ENCODE results near the gene CUX1.

The CUX1 gene

DNA sequence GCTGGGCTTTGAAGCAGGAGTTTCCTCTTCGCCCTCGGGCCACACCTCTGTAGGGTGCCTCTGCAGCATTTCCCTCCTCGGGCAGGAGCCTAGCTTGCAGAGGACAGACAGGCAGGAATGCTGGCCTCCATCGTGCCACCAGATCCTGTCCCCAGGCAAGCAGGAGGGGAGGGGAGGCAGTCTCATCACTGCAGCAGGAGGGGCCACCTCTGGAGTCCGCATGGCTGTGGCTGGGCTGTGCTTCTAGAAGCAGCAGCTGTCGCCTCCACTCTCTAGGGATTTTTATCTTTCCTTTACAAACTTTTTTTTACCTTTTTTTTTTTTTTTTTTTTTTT is 181.4 kb downstream of the CUX1 start:
- Histone ChIP-seq H3K4me3 (ENCODE audit: low read depth, low read length) (no peak overlapping the region), H3K27ac (ENCODE audit: extremely low read depth, low read depth, low read length) (no peak overlapping the region), H3K9me3 (ENCODE audit: control insufficient read depth, insufficient read depth, low read depth, low read length) (no peaks in the 10 kb centered on the region), H3K36me3 (ENCODE audit: control insufficient read depth in 2 of 2, insufficient read depth in 1 of 2, low read length in 2 of 2) (no peaks in the 10 kb centered on the region), H3K4me1 (ENCODE audit: control insufficient read depth, insufficient read depth, low read length) (no peaks in the 10 kb centered on the region)
- no peak for TF ChIP-seq ZNF571 (tag by site-specific recombination; IDR thresholded peaks at IDR 0.05)
- TF ChIP-seq ZNF335 (tag by site-specific recombination; conservative IDR thresholded peaks at IDR 0.05) = no peak
- peak; percentile 27; the same call in 1 of the 2 replicates for TF ChIP-seq ZIC2 (tag by site-specific recombination; IDR thresholded peaks at IDR 0.05)
- no peak for TF ChIP-seq ZNF426 (tag by site-specific recombination; IDR thresholded peaks at IDR 0.05)
- no peak for TF ChIP-seq ZNF157 (tag by site-specific recombination; IDR thresholded peaks at IDR 0.05)
- no peak for TF ChIP-seq REPIN1 (tag by site-specific recombination; IDR thresholded peaks at IDR 0.05; ENCODE audit: low read depth)
- ChIA-PET CTCF (no interaction called here), POLR2A (interaction anchor here (0.6 kb wide), 1 partner anchor 80 kb away, joined by 9 read pairs; no protein-coding TSS in a partner anchor)

DNA sequence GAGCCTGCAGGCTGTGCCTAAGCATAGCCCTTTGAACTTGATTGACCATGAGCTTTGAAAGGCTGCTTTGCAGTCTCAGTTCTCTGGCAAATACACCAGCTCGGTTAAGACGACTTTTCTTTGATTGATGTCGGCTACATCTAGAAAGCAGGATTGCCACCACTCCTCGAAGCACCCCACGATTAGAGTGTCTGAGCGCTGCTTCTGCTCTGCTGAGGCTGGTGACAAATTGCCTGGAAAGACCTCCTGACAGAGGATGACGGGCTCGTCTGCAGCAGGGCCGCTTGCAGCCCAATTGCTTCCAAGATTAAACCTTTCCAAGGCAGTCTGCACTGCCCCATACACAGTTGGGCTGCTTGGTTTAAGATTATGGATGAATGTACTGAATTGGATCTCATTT is 182.0 kb downstream of the CUX1 start:
- H3K36me3 ChIP-seq (ENCODE audit: control insufficient read depth in 2 of 2, insufficient read depth in 1 of 2, low read length in 2 of 2) = no peaks in the 10 kb centered on the region
- POLR2A ChIA-PET = interaction anchor here (0.6 kb wide), 1 partner anchor 80 kb away, joined by 9 read pairs; no protein-coding TSS in a partner anchor
- H3K4me3 ChIP-seq (ENCODE audit: low read depth, low read length) = no peak overlapping the region
- no peak for TF ChIP-seq ZNF596 (tag by site-specific recombination; IDR thresholded peaks at IDR 0.05)
- TF ChIP-seq, protein P1, sequence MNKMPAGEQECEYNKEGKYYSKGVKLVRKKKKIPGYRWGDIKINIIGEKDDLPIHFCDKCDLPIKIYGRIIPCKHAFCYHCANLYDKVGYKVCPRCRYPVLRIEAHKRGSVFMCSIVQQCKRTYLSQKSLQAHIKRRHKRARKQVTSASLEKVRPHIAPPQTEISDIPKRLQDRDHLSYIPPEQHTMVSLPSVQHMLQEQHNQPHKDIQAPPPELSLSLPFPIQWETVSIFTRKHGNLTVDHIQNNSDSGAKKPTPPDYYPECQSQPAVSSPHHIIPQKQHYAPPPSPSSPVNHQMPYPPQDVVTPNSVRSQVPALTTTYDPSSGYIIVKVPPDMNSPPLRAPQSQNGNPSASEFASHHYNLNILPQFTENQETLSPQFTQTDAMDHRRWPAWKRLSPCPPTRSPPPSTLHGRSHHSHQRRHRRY (tag by site-specific recombination; IDR thresholded peaks at IDR 0.05) = no peak
- no peak for TF ChIP-seq GLIS1 (tag by site-specific recombination; IDR thresholded peaks at IDR 0.05)
- no peak for TF ChIP-seq ZNF214 (tag by site-specific recombination; IDR thresholded peaks at IDR 0.05; ENCODE audit: borderline replicate concordance)
- TF ChIP-seq, protein P2, sequence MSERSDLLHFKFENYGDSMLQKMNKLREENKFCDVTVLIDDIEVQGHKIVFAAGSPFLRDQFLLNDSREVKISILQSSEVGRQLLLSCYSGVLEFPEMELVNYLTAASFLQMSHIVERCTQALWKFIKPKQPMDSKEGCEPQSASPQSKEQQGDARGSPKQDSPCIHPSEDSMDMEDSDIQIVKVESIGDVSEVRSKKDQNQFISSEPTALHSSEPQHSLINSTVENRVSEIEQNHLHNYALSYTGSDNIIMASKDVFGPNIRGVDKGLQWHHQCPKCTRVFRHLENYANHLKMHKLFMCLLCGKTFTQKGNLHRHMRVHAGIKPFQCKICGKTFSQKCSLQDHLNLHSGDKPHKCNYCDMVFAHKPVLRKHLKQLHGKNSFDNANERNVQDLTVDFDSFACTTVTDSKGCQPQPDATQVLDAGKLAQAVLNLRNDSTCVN (tag by site-specific recombination; optimal IDR thresholded peaks at IDR 0.05) = no peak
- TF ChIP-seq ZNF112 (tag by site-specific recombination; IDR thresholded peaks at IDR 0.05) = no peak
- no peak for TF ChIP-seq SCRT1 (tag by site-specific recombination; IDR thresholded peaks at IDR 0.05; ENCODE audit: borderline replicate concordance)
- TF ChIP-seq ZFP69B (tag by site-specific recombination; IDR thresholded peaks at IDR 0.05) = no peak
- TF ChIP-seq ZNF747 (tag by site-specific recombination; IDR thresholded peaks at IDR 0.05) = no peak
- TF ChIP-seq ZNF768 (tag by site-specific recombination; IDR thresholded peaks at IDR 0.05) = no peak
- TF ChIP-seq ZNF658 (tag by site-specific recombination; IDR thresholded peaks at IDR 0.05) = no peak
- no peak for TF ChIP-seq ZBTB8A (tag by site-specific recombination; IDR thresholded peaks at IDR 0.05)
- H3K4me1 ChIP-seq (ENCODE audit: control insufficient read depth, insufficient read depth, low read length) = 0 out of 2 replicates have a peak, but pooled peaks cover 3% of the 10 kb centered on the region
- no peaks in the 10 kb centered on the region for H3K9me3 ChIP-seq (ENCODE audit: control insufficient read depth, insufficient read depth, low read depth, low read length)
- CTCF ChIA-PET = no interaction called here
- H3K27ac ChIP-seq (ENCODE audit: extremely low read depth, low read depth, low read length) = no peak overlapping the region

GRCh38 chr7:102000123-102000522 is 182.7 kb downstream of the CUX1 start:
- CTCF ChIA-PET = interaction anchor here (0.6 kb wide), 1 partner anchor 314 kb away, joined by 5 read pairs; no protein-coding TSS in a partner anchor
- H3K4me1 ChIP-seq (ENCODE audit: control insufficient read depth, insufficient read depth, low read length) = 0 out of 2 replicates have a peak, but pooled peaks cover 5% of the 10 kb centered on the region

More at GRCh38 chr7:102000123-102000522, 182.7 kb downstream of the CUX1 start:
- no peak overlapping the region for H3K4me3 ChIP-seq (ENCODE audit: low read depth, low read length)
- TF ChIP-seq ZBTB44 (tag by site-specific recombination; IDR thresholded peaks at IDR 0.05) (no peak), ZSCAN23 (tag by site-specific recombination; IDR thresholded peaks at IDR 0.05) (no peak), ELK4 (IDR thresholded peaks at IDR 0.05; ENCODE audit: borderline replicate concordance, low read depth, low read length) (no peak), ZSCAN18 (tag by site-specific recombination; IDR thresholded peaks at IDR 0.05) (no peak), ZNF664 (tag by site-specific recombination; IDR thresholded peaks at IDR 0.05) (no peak), ZNF514 (tag by site-specific recombination; IDR thresholded peaks at IDR 0.05) (no peak), ZNF529 (tag by site-specific recombination; IDR thresholded peaks at IDR 0.05; ENCODE audit: insufficient replicate concordance) (no peak)
- no peak overlapping the region for H3K27ac ChIP-seq (ENCODE audit: extremely low read depth, low read depth, low read length)
- no peaks in the 10 kb centered on the region for H3K36me3 ChIP-seq (ENCODE audit: control insufficient read depth in 2 of 2, insufficient read depth in 1 of 2, low read length in 2 of 2)
- POLR2A ChIA-PET = no interaction called here
- H3K9me3 ChIP-seq (ENCODE audit: control insufficient read depth, insufficient read depth, low read depth, low read length) = no peaks in the 10 kb centered on the region
